Caco-2 (cell line): ENCODE results near the gene MTERF2. TPM values are rescaled to one million over a fixed set of nuclear protein-coding genes. Genes with fewer than 3 reads are reported as not detected.

ENCODE experiments used
- BruUV-seq: library from RNA; stranded (reverse); fragments of 400-500 nt; replicated peaks from 2 replicates; lab custom pipeline; 2021; lab: Mats Ljungman, UMichigan
- CTCF ChIA-PET: fragments of 300-600 bp; sonication (Branson Sonifier 250); formaldehyde crosslinking; loops from one replicate; lab custom pipeline; 2022; ENCODE audit warnings: antibody characterized with exemption; lab: Charles Lee
- POLR2A ChIA-PET: fragments of 300-600 bp; sonication (Branson Sonifier 250); formaldehyde crosslinking; loops from one replicate; lab custom pipeline; 2022; ENCODE audit warnings: antibody characterized with exemption; lab: Charles Lee
- DNase-seq, 2 experiments: peaks; one replicate each; pipeline versions ENCODE4 v3.0.0 to v3.0.0-alpha.2; 2020 to 2022
- H3K27me3 ChIP-seq: replicated peaks from 2 replicates; pipeline ENCODE4 v1.6.0; 2011; ENCODE audit warnings: low read length; ENCODE audit not compliant: control insufficient read depth, insufficient read depth
- H3K36me3 ChIP-seq: 2 replicates; pipeline ENCODE4 v1.5.1; 2011; ENCODE audit warnings: low read length; ENCODE audit not compliant: control insufficient read depth, insufficient read depth
- H3K4me1 ChIP-seq: fragments of 250-450 bp; sonication (Bioruptor Pico); 2 replicates; pipeline ENCODE4 v1.5.1; 2020; ENCODE audit warnings: mild to moderate bottlenecking
- H3K4me3 ChIP-seq: 2 replicates; pipeline ENCODE4 v1.5.1; 2011; ENCODE audit warnings: low read depth, mild to moderate bottlenecking, control low read depth, low read length
- H3K9me3 ChIP-seq: fragments of 250-450 bp; sonication (Bioruptor Pico); 2 replicates; pipeline ENCODE4 v1.5.1; 2020; ENCODE audit warnings: mild to moderate bottlenecking, moderate library complexity
- H3K27ac Mint-ChIP-seq: one replicate; pipeline ENCODE4 v1.8.0; 2022; ENCODE audit warnings: mixed read lengths; ENCODE audit not compliant: unreplicated experiment
- H3K27me3 Mint-ChIP-seq: one replicate; pipeline ENCODE4 v1.8.0; 2022; ENCODE audit warnings: mixed read lengths; ENCODE audit not compliant: insufficient read depth, unreplicated experiment
- H3K36me3 Mint-ChIP-seq: one replicate; pipeline ENCODE4 v1.8.0; 2022; ENCODE audit warnings: mild to moderate bottlenecking, mixed read lengths; ENCODE audit not compliant: insufficient read depth, unreplicated experiment
- H3K4me1 Mint-ChIP-seq: one replicate; pipeline ENCODE4 v1.8.0; 2022; ENCODE audit warnings: low read depth, mixed read lengths; ENCODE audit not compliant: unreplicated experiment
- H3K4me3 Mint-ChIP-seq: one replicate; pipeline ENCODE4 v1.8.0; 2022; ENCODE audit warnings: mild to moderate bottlenecking, moderate library complexity, mixed read lengths; ENCODE audit not compliant: unreplicated experiment
- H3K9me3 Mint-ChIP-seq: one replicate; pipeline ENCODE4 v1.8.0; 2022; ENCODE audit warnings: mixed read lengths; ENCODE audit not compliant: unreplicated experiment
- CTCF ChIP-seq, 2 experiments: fragments of 200-600 bp in 1 of 2; IDR thresholded peaks; 1 replicate in 1 of 2; 2 replicates in 1 of 2; pipeline versions ENCODE4 v1.5.1 to v1.8.0; 2011 to 2022; ENCODE audit warnings: antibody characterized with exemption in 1 of 2, control low read depth in 1 of 2, inconsistent platforms in 1 of 2, low read depth in 1 of 2, low read length in 1 of 2, mild to moderate bottlenecking in 1 of 2, moderate library complexity in 1 of 2; ENCODE audit not compliant: insufficient read depth in 1 of 2, severe bottlenecking in 1 of 2, unreplicated experiment in 1 of 2
- intact Hi-C: fragments of 100-400 bp; cut with micrococcal nuclease; formaldehyde crosslinking; loops from one replicate; pipeline ENCODE4 v1.10.0; 2022; ENCODE audit not compliant: unreplicated experiment
- total RNA-seq: library from RNA; stranded (reverse); gene quantifications from 2 replicates; pipeline ENCODE4 v1.2.3, GENCODE V29; 2022

MTERF2 gene
- total RNA-seq, 1 experiment from 2014 or later: 9.8 TPM

- no peak overlapping the region for H3K4me3 ChIP-seq
- Mint-ChIP-seq H3K4me1 (no peaks in the 10 kb centered on the region), H3K27me3 (peaks cover 4% of the 10 kb centered on the region), H3K36me3 (no peaks in the 10 kb centered on the region), H3K4me3 (no peak overlapping the region), H3K9me3 (peaks cover 28% of the 10 kb centered on the region), H3K27ac (no peak overlapping the region)
- H3K36me3 ChIP-seq: no peaks in the 10 kb centered on the region
- H3K27me3 ChIP-seq: no peaks in the 10 kb centered on the region
- ChIA-PET POLR2A (no interaction called here), CTCF (no interaction called here)
- no TSS peak for BruUV-seq
- peaks cover 12% of the 10 kb centered on the region; the same call in 1 of the 2 replicates for H3K9me3 ChIP-seq
- intact Hi-C loops: no loop called here
- H3K4me1 ChIP-seq: no peaks in the 10 kb centered on the region
- no peak for TF ChIP-seq CTCF (IDR thresholded peaks at IDR 0.05; ENCODE audit: insufficient read depth in 1 of 2, low read depth in 1 of 2, low read length in 1 of 2, severe bottlenecking in 1 of 2, unreplicated experiment in 1 of 2)
- DNase-seq: no peak
Observed at GRCh38 chr12:106950591-106950990, 36.4 kb downstream of the MTERF2 start.

GRCh38 chr12:106947461-106947860 is 39.5 kb downstream of the MTERF2 start:
- CTCF ChIA-PET: interaction anchor here (0.6 kb wide), 1 partner anchor 62 kb away, joined by 3 read pairs; no protein-coding TSS in a partner anchor
- no peaks in the 10 kb centered on the region for H3K27me3 ChIP-seq
- H3K4me3 ChIP-seq: no peak overlapping the region
- no peak overlapping the region for H3K4me3 Mint-ChIP-seq
- no peak for DNase-seq
- H3K36me3 Mint-ChIP-seq: no peaks in the 10 kb centered on the region
- intact Hi-C loops: no loop called here
- no TSS peak for BruUV-seq
- peaks cover 25% of the 10 kb centered on the region for H3K9me3 ChIP-seq
- H3K36me3 ChIP-seq: no peaks in the 10 kb centered on the region
- H3K27ac Mint-ChIP-seq: no peak overlapping the region
- peaks cover 28% of the 10 kb centered on the region for H3K9me3 Mint-ChIP-seq
- TF ChIP-seq CTCF (IDR thresholded peaks at IDR 0.05; ENCODE audit: insufficient read depth in 1 of 2, low read depth in 1 of 2, low read length in 1 of 2, severe bottlenecking in 1 of 2, unreplicated experiment in 1 of 2): no peak
- H3K4me1 ChIP-seq: no peaks in the 10 kb centered on the region; the same call in 1 of the 2 replicates
- peaks cover 1% of the 10 kb centered on the region for H3K4me1 Mint-ChIP-seq
- H3K27me3 Mint-ChIP-seq: peaks cover 4% of the 10 kb centered on the region
- POLR2A ChIA-PET: interaction anchor here (1.0 kb wide), 1 partner anchor 8 kb away, joined by 5 read pairs; the partner anchor contains the start of gene TMEM263

GRCh38 chr12:106945261-106945851 is 41.6 kb downstream of the MTERF2 start:
- Histone ChIP-seq H3K4me3 (no peak overlapping the region), H3K27me3 (no peaks in the 10 kb centered on the region), H3K9me3 (peaks cover 30% of the 10 kb centered on the region), H3K36me3 (no peaks in the 10 kb centered on the region), H3K4me1 (peaks cover 5% of the 10 kb centered on the region; the same call in 1 of the 2 replicates)
- H3K4me3 Mint-ChIP-seq: no peak overlapping the region
- H3K36me3 Mint-ChIP-seq: no peaks in the 10 kb centered on the region
- DNase-seq: peak in 1 of 2 experiments; percentile 5
- no peak for TF ChIP-seq CTCF (IDR thresholded peaks at IDR 0.05; ENCODE audit: insufficient read depth in 1 of 2, low read depth in 1 of 2, low read length in 1 of 2, severe bottlenecking in 1 of 2, unreplicated experiment in 1 of 2)
- no TSS peak for BruUV-seq
- POLR2A ChIA-PET: no interaction called here
- peaks cover 9% of the 10 kb centered on the region for H3K4me1 Mint-ChIP-seq
- CTCF ChIA-PET: no interaction called here
- intact Hi-C loops: no loop called here
- peaks cover 27% of the 10 kb centered on the region for H3K9me3 Mint-ChIP-seq
- H3K27me3 Mint-ChIP-seq: peaks cover 4% of the 10 kb centered on the region
- H3K27ac Mint-ChIP-seq: no peak overlapping the region
